H1 (cell line): Measurements from ENCODE around the gene DHCR24. TPM values are rescaled to one million over a fixed set of nuclear protein-coding genes. Genes with fewer than 3 reads are reported as not detected.
A peak's percentile ranks its signal among the peaks of the same experiment; 100 is the strongest.

Source experiments
- CTCF ChIA-PET: fragments of 300-600 bp; sonication (Branson Sonifier 250); formaldehyde crosslinking; loops from one replicate; lab custom pipeline; 2021; ENCODE audit not compliant: partially characterized antibody; lab: Charles Lee
- POLR2A ChIA-PET: fragments of 300-600 bp; sonication (Branson Sonifier 250); formaldehyde crosslinking; loops from one replicate; lab custom pipeline; 2021; ENCODE audit warnings: inconsistent platforms; ENCODE audit not compliant: partially characterized antibody; lab: Charles Lee
- DNase-seq, 2 experiments: peaks; one replicate each; pipeline versions ENCODE4 v3.0.0 to v3.0.0-alpha.2; 2010 to 2022; ENCODE audit warnings: low spot score in 2 of 2, low read depth in 1 of 2, mixed read lengths in 1 of 2
- FAIRE-seq: peaks from 2 replicates; lab custom pipeline; 2011; peaks lifted over from hg19 to GRCh38; lab: Jason Lieb, UNC
- H2AFZ ChIP-seq: 2 replicates; pipeline ENCODE4 v1.8.1; 2012; ENCODE audit warnings: low read length, inconsistent platforms
- H2AK5ac ChIP-seq: 2 replicates; pipeline ENCODE4 v1.6.1; 2013; ENCODE audit warnings: low read depth, low read length
- H2BK120ac ChIP-seq: replicated peaks from 2 replicates; pipeline ENCODE3; 2013; ENCODE audit warnings: low read depth, low read length, inconsistent platforms
- H2BK12ac ChIP-seq: 2 replicates; pipeline ENCODE4 v1.6.1; 2013; ENCODE audit warnings: low read depth, low read length
- H2BK15ac ChIP-seq: 2 replicates; pipeline ENCODE4 v1.6.1; 2013; ENCODE audit warnings: low read length
- H2BK20ac ChIP-seq: 2 replicates; pipeline ENCODE4 v1.6.1; 2013; ENCODE audit warnings: low read length
- H2BK5ac ChIP-seq: 2 replicates; pipeline ENCODE4 v1.6.1; 2013; ENCODE audit warnings: low read depth, low read length
- H3K14ac ChIP-seq: 2 replicates; pipeline ENCODE4 v1.6.1; 2013; ENCODE audit warnings: inconsistent platforms; ENCODE audit not compliant: insufficient read length
- H3K18ac ChIP-seq: 2 replicates; pipeline ENCODE4 v1.6.1; 2013; ENCODE audit warnings: low read length; ENCODE audit errors: extremely low read depth
- H3K23ac ChIP-seq: 2 replicates; pipeline ENCODE4 v1.6.1; 2013; ENCODE audit warnings: inconsistent platforms; ENCODE audit not compliant: insufficient read length
- H3K23me2 ChIP-seq: 2 replicates; pipeline ENCODE4 v1.6.1; 2013; ENCODE audit warnings: low read depth, low read length
- H3K27ac ChIP-seq: 2 replicates; pipeline ENCODE4 v1.6.1; 2011; ENCODE audit warnings: low read depth, low read length, inconsistent platforms
- H3K27me3 ChIP-seq, 4 experiments: replicated peaks in 1 of 4; 1 replicate in 1 of 4; 2 replicates in 3 of 4; pipeline versions ENCODE4 v1.6.1 to v1.8.1; 2011 to 2013; ENCODE audit warnings: low read length in 3 of 4, mild to moderate bottlenecking in 3 of 4, inconsistent platforms in 2 of 4, mixed read lengths in 2 of 4, moderate library complexity in 1 of 4; ENCODE audit not compliant: control insufficient read depth in 3 of 4, insufficient read depth in 3 of 4; ENCODE audit errors: extremely low read depth in 1 of 4
- H3K36me3 ChIP-seq, 4 experiments: 2 replicates each; pipeline versions ENCODE4 v1.6.1 to v1.8.1; 2011 to 2013; ENCODE audit warnings: mild to moderate bottlenecking in 4 of 4, low read length in 3 of 4, moderate library complexity in 2 of 4, control low read depth in 1 of 4, inconsistent platforms in 1 of 4; ENCODE audit not compliant: insufficient read depth in 4 of 4, control insufficient read depth in 2 of 4
- H3K4ac ChIP-seq: replicated peaks from 2 replicates; pipeline ENCODE3; 2013; ENCODE audit warnings: low read length, low read depth, mixed read lengths, inconsistent platforms; ENCODE audit not compliant: insufficient read length
- H3K4me1 ChIP-seq, 4 experiments: replicated peaks in 1 of 4; 1 replicate in 1 of 4; 2 replicates in 3 of 4; pipeline versions ENCODE4 v1.6.1 to v1.8.1; 2011 to 2013; ENCODE audit warnings: low read length in 3 of 4, inconsistent platforms in 2 of 4, mixed read lengths in 1 of 4; ENCODE audit not compliant: insufficient read depth in 4 of 4, control insufficient read depth in 3 of 4
- H3K4me2 ChIP-seq, 2 experiments: 2 replicates each; pipeline versions ENCODE4 v1.6.1 to v1.8.1; 2011 to 2013; ENCODE audit warnings: low read depth in 2 of 2, low read length in 2 of 2, control low read depth in 1 of 2, inconsistent platforms in 1 of 2, mild to moderate bottlenecking in 1 of 2; ENCODE audit not compliant: insufficient read depth in 1 of 2
- H3K4me3 ChIP-seq, 4 experiments: fragments of 200-600, 300-600 bp in 1 of 4; sonication (generic), shearing (Covaris generic), sonication (Bioruptor Twin) in 1 of 4; 2 replicates each; pipeline versions ENCODE4 v1.5.1 to v1.8.1; 2011 to 2016; ENCODE audit warnings: low read length in 4 of 4, low read depth in 3 of 4, control low read depth in 2 of 4, inconsistent platforms in 2 of 4, mild to moderate bottlenecking in 2 of 4, mixed read lengths in 1 of 4, moderate library complexity in 1 of 4; ENCODE audit not compliant: insufficient read depth in 2 of 4; ENCODE audit errors: extremely low read depth in 1 of 4
- H3K56ac ChIP-seq: replicated peaks from 2 replicates; pipeline ENCODE3; 2013; ENCODE audit warnings: low read depth, mild to moderate bottlenecking, mixed read lengths, low read length, inconsistent platforms; ENCODE audit not compliant: insufficient read length
- H3K79me1 ChIP-seq: 2 replicates; pipeline ENCODE4 v1.6.1; 2013; ENCODE audit warnings: low read depth, low read length, control low read depth
- H3K79me2 ChIP-seq, 2 experiments: 2 replicates each; pipeline versions ENCODE4 v1.6.1 to v1.8.1; 2012 to 2013; ENCODE audit warnings: low read length in 2 of 2, mild to moderate bottlenecking in 2 of 2, inconsistent platforms in 1 of 2; ENCODE audit not compliant: insufficient read depth in 2 of 2, control insufficient read depth in 1 of 2
- H3K9ac ChIP-seq, 4 experiments: replicated peaks in 1 of 4; 1 replicate in 1 of 4; 2 replicates in 3 of 4; pipeline versions ENCODE4 v1.6.1 to v1.8.1; 2011 to 2013; ENCODE audit warnings: low read depth in 3 of 4, low read length in 3 of 4, control low read depth in 2 of 4, mild to moderate bottlenecking in 2 of 4, moderate library complexity in 2 of 4, inconsistent platforms in 1 of 4; ENCODE audit errors: extremely low read depth in 1 of 4
- H3K9me3 ChIP-seq, 2 experiments: 2 replicates each; pipeline versions ENCODE4 v1.6.1 to v1.8.1; 2012 to 2013; ENCODE audit warnings: mild to moderate bottlenecking in 2 of 2, moderate library complexity in 2 of 2, control low read depth in 1 of 2, inconsistent platforms in 1 of 2, low read depth in 1 of 2, low read length in 1 of 2, mixed read lengths in 1 of 2; ENCODE audit not compliant: insufficient read depth in 2 of 2
- H4K20me1 ChIP-seq, 2 experiments: replicated peaks in 1 of 2; 2 replicates each; pipeline versions ENCODE3 to v1.8.1; 2011 to 2013; ENCODE audit warnings: inconsistent platforms in 2 of 2, low read length in 2 of 2, mild to moderate bottlenecking in 1 of 2; ENCODE audit not compliant: insufficient read depth in 2 of 2, control insufficient read depth in 1 of 2
- H4K5ac ChIP-seq: 2 replicates; pipeline ENCODE4 v1.6.1; 2013; ENCODE audit warnings: low read length, low read depth, mixed read lengths, inconsistent platforms; ENCODE audit not compliant: insufficient read length
- H4K8ac ChIP-seq: 2 replicates; pipeline ENCODE4 v1.8.0; 2013; ENCODE audit warnings: mild to moderate bottlenecking, moderate library complexity, low read length, inconsistent platforms; ENCODE audit not compliant: insufficient read depth; ENCODE audit errors: extremely low read depth
- H4K91ac ChIP-seq: replicated peaks from 2 replicates; pipeline ENCODE3; 2013; ENCODE audit warnings: low read length, mixed read lengths, inconsistent platforms; ENCODE audit not compliant: insufficient read length
- CREB1 ChIP-seq: IDR thresholded peaks from 2 replicates; pipeline ENCODE4 v1.6.1; 2012; ENCODE audit warnings: inconsistent platforms
- HDAC2 ChIP-seq, 2 experiments: fragments of 300-600 bp in 1 of 2; sonication (generic) in 1 of 2; IDR thresholded peaks; 2 replicates each; pipeline ENCODE4 v1.6.1; 2011 to 2012; ENCODE audit warnings: low read depth in 2 of 2, low read length in 2 of 2, mild to moderate bottlenecking in 2 of 2, moderate library complexity in 2 of 2, borderline replicate concordance in 1 of 2, inconsistent platforms in 1 of 2
- RAD21 ChIP-seq, 2 experiments: IDR thresholded peaks in 1 of 2; conservative IDR thresholded peaks in 1 of 2; 2 replicates each; pipeline ENCODE4 v1.6.1; 2011; ENCODE audit warnings: low read depth in 2 of 2, low read length in 2 of 2, improper control_type of control experiment in 1 of 2, inconsistent platforms in 1 of 2, mild to moderate bottlenecking in 1 of 2, moderate library complexity in 1 of 2
- SP4 ChIP-seq: IDR thresholded peaks from 2 replicates; pipeline ENCODE4 v1.6.1; 2012; ENCODE audit warnings: low read length, inconsistent platforms
- TEAD4 ChIP-seq: IDR thresholded peaks from 2 replicates; pipeline ENCODE4 v1.6.1; 2012; ENCODE audit warnings: low read depth, low read length, inconsistent platforms, mixed read lengths
- YY1 ChIP-seq: IDR thresholded peaks from 2 replicates; pipeline ENCODE4 v1.6.1; 2011; ENCODE audit warnings: low read depth, mild to moderate bottlenecking, low read length
- WGBS, 2 experiments: shearing (Covaris generic) in 1 of 2; methylation state at CpG; one replicate each; pipeline versions ENCODE4 v1.1.6 to v1.1.7; 2013 to 2015; ENCODE audit warnings: low lambda C conversion rate in 2 of 2, mixed read lengths in 2 of 2, inconsistent platforms in 1 of 2, low coverage in 1 of 2, missing lambda C conversion rate in 1 of 2; ENCODE audit not compliant: insufficient replicate concordance in 2 of 2, insufficient coverage in 1 of 2, insufficient read length in 1 of 2; ENCODE audit errors: extremely low coverage in 1 of 2, missing lambda C conversion rate in 1 of 2; 5-methylcytosine and 5-hydroxymethylcytosine counted together
- polyA plus RNA-seq, 7 experiments: library from polyadenylated mRNA; depleted of rRNA in 3 of 7; stranded (reverse) in 5 of 7; unstranded in 2 of 7; fragments of >200 nt in 5 of 7; fragments of 200-250 nt in 2 of 7; gene quantifications; 1 replicate in 5 of 7; 2 replicates in 1 of 7; 4 replicates in 1 of 7; pipeline versions ENCODE4 v1.2.1 to v1.2.3, GENCODE V29; 2011 to 2013; ENCODE audit warnings: missing spikeins in 2 of 7, mixed read lengths in 2 of 7
- total RNA-seq: library from RNA; stranded (reverse); fragmentation: NEBNext Ultra II Directional; extraction: Animal tissue kit (Norgen Biotek cat#: 25700); gene quantifications from 2 replicates; pipeline ENCODE4 v1.2.1, GENCODE V29; 2021
- TF ChIP-seq, protein P1 (sequence below): IDR thresholded peaks from 2 replicates; pipeline ENCODE4 v1.6.1; 2012; ENCODE audit warnings: inconsistent platforms

The DHCR24 gene
- total and polyA plus RNA-seq, 2 of the 8 experiments (the other 6 are each of a cell fraction or from before 2014, with no cell fraction given), result 370 to 419 TPM

DNA sequence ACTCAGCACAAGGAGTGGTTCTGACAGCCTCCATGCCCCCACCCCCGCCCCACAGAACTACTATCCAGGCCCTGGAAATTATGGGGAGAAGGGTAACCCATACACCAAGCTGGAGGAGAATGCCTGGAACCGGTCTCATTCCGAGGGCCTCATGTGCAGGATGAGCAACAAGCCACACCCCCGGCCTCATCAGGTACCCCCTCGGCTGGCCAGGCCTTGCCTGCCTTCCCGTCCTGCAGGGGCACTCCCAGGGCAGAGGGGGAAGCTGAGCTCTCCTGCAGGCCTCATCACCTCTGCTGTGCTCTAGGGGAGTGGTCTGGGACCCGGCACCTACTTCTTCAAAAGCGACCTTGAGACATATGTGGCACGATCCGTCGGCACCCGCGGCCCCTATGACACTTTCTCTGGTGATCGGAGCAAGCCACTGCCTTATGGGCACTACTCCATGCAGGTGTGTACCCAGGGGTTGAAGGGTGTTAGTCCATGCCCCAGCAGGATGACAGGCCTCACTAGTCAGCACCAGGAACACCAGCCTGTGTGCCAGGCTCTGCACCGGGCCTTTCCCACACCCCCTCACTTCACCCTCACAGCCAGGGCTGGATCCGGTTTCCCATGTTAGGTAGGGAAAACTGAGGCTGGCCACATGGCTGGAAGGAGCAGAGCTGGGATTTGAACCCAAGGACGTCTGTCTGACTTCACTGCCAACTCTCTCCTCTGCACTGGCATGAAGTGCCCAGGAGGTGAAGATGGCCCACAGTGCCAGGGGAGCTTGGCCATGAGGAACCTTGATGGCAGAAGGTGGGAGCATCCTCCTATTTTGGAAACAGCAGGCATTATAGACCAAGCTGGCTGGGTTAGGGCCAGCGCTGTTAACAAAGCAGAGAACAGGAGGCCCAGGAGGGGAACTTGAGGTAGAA lies 75.0 kb downstream of the DHCR24 start:
- peaks cover 4 to 29% (median 18%) of the 10 kb centered on the region in 4 experiments for H3K4me1 ChIP-seq
- no peak overlapping the region for H3K4me2 ChIP-seq
- no peak overlapping the region for H3K56ac ChIP-seq
- TF ChIP-seq CREB1 (no peak), YY1 (no peak), SP4 (no peak), HDAC2 (IDR thresholded peaks at IDR 0.05; ENCODE audit: borderline replicate concordance in 1 of 2, low read depth in 2 of 2, low read length in 2 of 2) (no peak), TEAD4 (no peak), RAD21 (IDR thresholded peaks at IDR 0.05 in 1 of 2, conservative IDR thresholded peaks at IDR 0.05 in 1 of 2; ENCODE audit: low read depth in 2 of 2, low read length in 2 of 2) (no peak)
- TF ChIP-seq, protein P1, sequence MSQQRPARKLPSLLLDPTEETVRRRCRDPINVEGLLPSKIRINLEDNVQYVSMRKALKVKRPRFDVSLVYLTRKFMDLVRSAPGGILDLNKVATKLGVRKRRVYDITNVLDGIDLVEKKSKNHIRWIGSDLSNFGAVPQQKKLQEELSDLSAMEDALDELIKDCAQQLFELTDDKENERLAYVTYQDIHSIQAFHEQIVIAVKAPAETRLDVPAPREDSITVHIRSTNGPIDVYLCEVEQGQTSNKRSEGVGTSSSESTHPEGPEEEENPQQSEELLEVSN, result no peak
- H3K14ac ChIP-seq, result no peak overlapping the region
- H2BK15ac ChIP-seq, result no peak overlapping the region
- H2AK5ac ChIP-seq, result peak overlapping the region; percentile 68; the same call in 1 of the 2 replicates
- no peaks in the 10 kb centered on the region for H3K36me3 ChIP-seq
- H3K9ac ChIP-seq, result no peak overlapping the region
- no peaks in the 10 kb centered on the region for H3K79me1 ChIP-seq
- ChIA-PET POLR2A (no interaction called here), CTCF (interaction anchor here (0.6 to 3.5 kb wide), 15 partner anchors 10 to 346 kb away, joined by 3 to 22 read pairs (median 4); partner anchors contain the start of gene TTC22)
- H3K9me3 ChIP-seq, result no peaks in the 10 kb centered on the region
- H3K4me3 ChIP-seq, result no peak overlapping the region
- no peaks in the 10 kb centered on the region; the same call in 1 of the 2 replicates for H3K23me2 ChIP-seq
- H3K23ac ChIP-seq, result no peak overlapping the region
- peak overlapping the region; percentile 71; the same call in 1 of the 2 replicates for H2BK12ac ChIP-seq
- peak in 1 of 2 experiments; percentile 45 for DNase-seq
- H3K4ac ChIP-seq, result no peak overlapping the region
- no peak for FAIRE-seq
- H2BK5ac ChIP-seq, result no peak overlapping the region
- no peak overlapping the region for H2AFZ ChIP-seq
- 83% methylated on average over 18 of the region's 18 CpGs; no CpG with 5 or more reads in 1 of the 2 experiments for WGBS, 2 experiments
- H2BK120ac ChIP-seq, result no peak overlapping the region
- H4K20me1 ChIP-seq, result no peaks in the 10 kb centered on the region
- H3K27me3 ChIP-seq, result no peaks in the 10 kb centered on the region; a peak in 2 of 7 replicates
- no peak overlapping the region for H4K8ac ChIP-seq
- peak overlapping the region; percentile 44 for H4K91ac ChIP-seq
- H3K79me2 ChIP-seq, result no peaks in the 10 kb centered on the region
- no peak overlapping the region for H3K18ac ChIP-seq
- no peak overlapping the region for H3K27ac ChIP-seq
- 0 out of 2 replicates have a peak overlapping the region, but pooled peaks have one; percentile 11 for H2BK20ac ChIP-seq
- no peak overlapping the region for H4K5ac ChIP-seq
